Ishikawa (cell line): ENCODE results near the gene HCN1.

Experiments
- CEBPB ChIP-seq: IDR thresholded peaks from 2 replicates; pipeline ENCODE4 v1.6.1; 2012
- CREB1 ChIP-seq: IDR thresholded peaks from 2 replicates; pipeline ENCODE4 v1.6.1; 2012; ENCODE audit warnings: low read depth
- EGR1 ChIP-seq: IDR thresholded peaks from 2 replicates; pipeline ENCODE4 v1.6.1; 2012
- EP300 ChIP-seq: IDR thresholded peaks from 2 replicates; pipeline ENCODE4 v1.6.1; 2012; ENCODE audit warnings: borderline replicate concordance
- FOXM1 ChIP-seq: IDR thresholded peaks from 2 replicates; pipeline ENCODE4 v1.6.1; 2012; ENCODE audit warnings: low read depth, borderline replicate concordance
- NFIC ChIP-seq: IDR thresholded peaks from 2 replicates; pipeline ENCODE4 v1.6.1; 2012
- RAD21 ChIP-seq: IDR thresholded peaks from 2 replicates; pipeline ENCODE4 v1.6.1; 2012; ENCODE audit warnings: low read depth
- TAF1 ChIP-seq: IDR thresholded peaks from 2 replicates; pipeline ENCODE4 v1.6.1; 2012; ENCODE audit warnings: low read depth, mild to moderate bottlenecking
- TCF12 ChIP-seq: IDR thresholded peaks from 2 replicates; pipeline ENCODE4 v1.6.1; 2012; ENCODE audit warnings: low read depth
- TEAD4 ChIP-seq: IDR thresholded peaks from 2 replicates; pipeline ENCODE4 v1.6.1; 2012
- YY1 ChIP-seq: IDR thresholded peaks from 2 replicates; pipeline ENCODE4 v1.6.1; 2012; ENCODE audit warnings: low read depth
- ZBTB7A ChIP-seq: IDR thresholded peaks from 2 replicates; pipeline ENCODE4 v1.6.1; 2012; ENCODE audit warnings: low read depth
- TF ChIP-seq, protein P1 (sequence below): IDR thresholded peaks from 2 replicates; pipeline ENCODE4 v1.6.1; 2012
- TF ChIP-seq, protein P2 (sequence below): IDR thresholded peaks from 2 replicates; pipeline ENCODE4 v1.6.1; 2012
- TF ChIP-seq, protein P3 (sequence below): IDR thresholded peaks from 2 replicates; pipeline ENCODE4 v1.6.1; 2012; ENCODE audit warnings: low read depth, mild to moderate bottlenecking

HCN1 gene

DNA sequence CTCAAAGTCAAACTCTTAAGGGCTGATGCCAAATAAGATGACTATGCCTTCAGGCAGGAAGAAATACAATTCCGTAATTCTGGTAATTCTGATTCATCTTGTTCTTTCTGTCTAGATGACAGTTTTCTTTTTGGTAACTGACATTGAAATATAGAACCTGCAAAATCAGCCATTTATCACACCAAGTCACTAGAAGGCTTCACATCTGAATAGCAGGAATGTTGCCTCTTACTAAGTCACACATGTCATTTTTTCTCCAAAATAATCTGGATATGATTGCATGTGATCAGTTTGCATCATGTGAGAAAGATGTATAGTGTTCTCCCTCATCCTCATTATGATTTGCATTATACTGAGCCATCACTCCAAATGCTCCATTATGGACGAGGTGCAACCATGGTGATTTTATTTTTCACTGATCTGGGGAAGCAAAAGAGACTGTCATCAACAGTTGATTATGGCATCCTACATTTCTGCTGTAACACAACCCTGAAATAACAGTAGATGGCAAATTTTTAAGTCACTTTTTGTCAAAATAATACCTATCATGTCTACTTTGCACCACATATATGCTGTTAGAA is 69.0 kb downstream of the HCN1 start:
- TF ChIP-seq, protein P1, sequence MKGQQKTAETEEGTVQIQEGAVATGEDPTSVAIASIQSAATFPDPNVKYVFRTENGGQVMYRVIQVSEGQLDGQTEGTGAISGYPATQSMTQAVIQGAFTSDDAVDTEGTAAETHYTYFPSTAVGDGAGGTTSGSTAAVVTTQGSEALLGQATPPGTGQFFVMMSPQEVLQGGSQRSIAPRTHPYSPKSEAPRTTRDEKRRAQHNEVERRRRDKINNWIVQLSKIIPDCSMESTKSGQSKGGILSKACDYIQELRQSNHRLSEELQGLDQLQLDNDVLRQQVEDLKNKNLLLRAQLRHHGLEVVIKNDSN: no peak
- TF ChIP-seq, protein P2, sequence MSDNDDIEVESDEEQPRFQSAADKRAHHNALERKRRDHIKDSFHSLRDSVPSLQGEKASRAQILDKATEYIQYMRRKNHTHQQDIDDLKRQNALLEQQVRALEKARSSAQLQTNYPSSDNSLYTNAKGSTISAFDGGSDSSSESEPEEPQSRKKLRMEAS: no peak
- TF ChIP-seq EP300 (no peak), CEBPB (no peak)

DNA sequence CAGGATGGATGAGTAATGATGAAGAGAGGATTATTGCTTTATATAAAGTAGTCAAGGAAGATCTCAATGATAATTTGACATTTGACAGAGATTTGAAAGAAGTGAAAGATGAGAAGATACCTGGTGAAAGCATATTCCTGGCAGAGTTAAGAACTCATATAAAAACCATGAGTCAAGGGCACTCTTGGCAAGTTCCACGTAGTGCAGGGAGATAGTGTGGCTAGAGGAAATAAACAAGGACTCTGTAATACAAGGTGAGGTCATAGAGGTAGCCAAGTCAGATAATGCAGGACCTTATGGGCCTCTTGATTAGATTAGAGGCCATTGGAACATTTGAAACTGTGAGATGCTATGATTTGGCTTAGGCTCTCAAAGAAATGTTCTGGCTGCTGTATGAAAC is 72.3 kb downstream of the HCN1 start:
- TF ChIP-seq TEAD4: no peak
- no peak for TF ChIP-seq EP300
- TF ChIP-seq RAD21: no peak
- no peak for TF ChIP-seq NFIC
- TF ChIP-seq TAF1: no peak
- TF ChIP-seq, protein P2: no peak
- TF ChIP-seq, protein P3, sequence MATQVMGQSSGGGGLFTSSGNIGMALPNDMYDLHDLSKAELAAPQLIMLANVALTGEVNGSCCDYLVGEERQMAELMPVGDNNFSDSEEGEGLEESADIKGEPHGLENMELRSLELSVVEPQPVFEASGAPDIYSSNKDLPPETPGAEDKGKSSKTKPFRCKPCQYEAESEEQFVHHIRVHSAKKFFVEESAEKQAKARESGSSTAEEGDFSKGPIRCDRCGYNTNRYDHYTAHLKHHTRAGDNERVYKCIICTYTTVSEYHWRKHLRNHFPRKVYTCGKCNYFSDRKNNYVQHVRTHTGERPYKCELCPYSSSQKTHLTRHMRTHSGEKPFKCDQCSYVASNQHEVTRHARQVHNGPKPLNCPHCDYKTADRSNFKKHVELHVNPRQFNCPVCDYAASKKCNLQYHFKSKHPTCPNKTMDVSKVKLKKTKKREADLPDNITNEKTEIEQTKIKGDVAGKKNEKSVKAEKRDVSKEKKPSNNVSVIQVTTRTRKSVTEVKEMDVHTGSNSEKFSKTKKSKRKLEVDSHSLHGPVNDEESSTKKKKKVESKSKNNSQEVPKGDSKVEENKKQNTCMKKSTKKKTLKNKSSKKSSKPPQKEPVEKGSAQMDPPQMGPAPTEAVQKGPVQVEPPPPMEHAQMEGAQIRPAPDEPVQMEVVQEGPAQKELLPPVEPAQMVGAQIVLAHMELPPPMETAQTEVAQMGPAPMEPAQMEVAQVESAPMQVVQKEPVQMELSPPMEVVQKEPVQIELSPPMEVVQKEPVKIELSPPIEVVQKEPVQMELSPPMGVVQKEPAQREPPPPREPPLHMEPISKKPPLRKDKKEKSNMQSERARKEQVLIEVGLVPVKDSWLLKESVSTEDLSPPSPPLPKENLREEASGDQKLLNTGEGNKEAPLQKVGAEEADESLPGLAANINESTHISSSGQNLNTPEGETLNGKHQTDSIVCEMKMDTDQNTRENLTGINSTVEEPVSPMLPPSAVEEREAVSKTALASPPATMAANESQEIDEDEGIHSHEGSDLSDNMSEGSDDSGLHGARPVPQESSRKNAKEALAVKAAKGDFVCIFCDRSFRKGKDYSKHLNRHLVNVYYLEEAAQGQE: no peak
- TF ChIP-seq ZBTB7A: no peak
- no peak for TF ChIP-seq CEBPB
- TF ChIP-seq EGR1: no peak
- TF ChIP-seq, protein P1: no peak
- TF ChIP-seq TCF12: no peak
- TF ChIP-seq FOXM1: no peak
- no peak for TF ChIP-seq YY1
- no peak for TF ChIP-seq CREB1

DNA sequence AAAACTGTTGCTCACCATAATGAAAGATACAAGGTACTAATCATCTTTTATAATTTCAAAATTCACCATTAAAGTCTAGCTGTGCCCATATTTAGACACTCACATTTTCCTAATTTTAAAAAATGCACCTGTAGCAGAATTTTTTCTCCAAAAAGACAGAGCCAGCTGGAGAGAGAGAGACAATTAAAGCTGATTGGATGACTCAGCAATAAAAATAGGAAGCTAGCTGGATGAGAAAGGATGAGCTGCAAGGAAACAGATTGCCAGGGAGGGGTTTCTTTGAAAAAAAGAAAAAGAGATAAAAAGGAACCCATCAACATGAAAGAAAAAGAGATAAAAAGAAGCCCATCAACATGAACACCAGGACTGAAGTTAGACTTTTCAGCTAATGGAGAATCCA is 73.8 kb downstream of the HCN1 start:
- TF ChIP-seq RAD21 (no peak), YY1 (no peak), TAF1 (no peak), ZBTB7A (no peak), EGR1 (no peak), TCF12 (no peak), CREB1 (no peak), EP300 (no peak), CEBPB (no peak), TEAD4 (no peak), FOXM1 (no peak), NFIC (no peak)
- TF ChIP-seq, protein P2: no peak
- TF ChIP-seq, protein P3: no peak
- TF ChIP-seq, protein P1: no peak

DNA sequence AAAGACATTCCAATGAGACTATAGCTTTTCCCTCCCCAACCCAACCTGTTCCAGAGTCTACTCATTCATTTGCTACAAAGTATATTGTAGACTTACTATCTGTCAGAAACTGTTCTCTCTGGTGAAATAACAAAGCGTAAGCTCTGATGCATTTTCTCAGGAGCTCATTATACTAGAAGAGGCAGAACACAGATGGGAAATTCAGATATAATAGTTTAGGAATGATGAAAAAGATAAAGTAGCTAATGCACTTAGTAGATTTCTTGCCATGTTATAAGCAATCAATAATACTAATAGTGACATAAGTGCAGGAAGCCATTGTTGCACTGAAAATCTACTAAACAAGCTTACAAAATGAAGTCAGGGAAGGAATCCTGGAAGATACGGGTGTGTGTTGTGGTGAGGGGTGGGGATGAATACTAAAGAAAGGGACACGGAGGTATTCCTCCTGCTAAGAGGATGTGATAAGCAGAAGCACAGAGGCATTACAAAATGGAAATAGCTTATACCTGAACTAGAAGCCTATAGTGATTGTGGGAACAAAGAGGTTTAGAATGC is 78.2 kb downstream of the HCN1 start:
- TF ChIP-seq, protein P1: no peak
- TF ChIP-seq TCF12 (no peak), CREB1 (no peak), CEBPB (no peak), EP300 (no peak), EGR1 (no peak), YY1 (no peak), ZBTB7A (no peak), TEAD4 (no peak), TAF1 (no peak), NFIC (no peak), FOXM1 (no peak), RAD21 (no peak)
- TF ChIP-seq, protein P3: no peak
- TF ChIP-seq, protein P2: no peak
